ENCODE measurements around the gene ZNF410.
"Not testable (repeated sequence)": the region's sequence is repeated elsewhere in the genome, so short reads cannot be mapped to it uniquely, and the experiment has no call there.

Gene ZNF410

DNA sequence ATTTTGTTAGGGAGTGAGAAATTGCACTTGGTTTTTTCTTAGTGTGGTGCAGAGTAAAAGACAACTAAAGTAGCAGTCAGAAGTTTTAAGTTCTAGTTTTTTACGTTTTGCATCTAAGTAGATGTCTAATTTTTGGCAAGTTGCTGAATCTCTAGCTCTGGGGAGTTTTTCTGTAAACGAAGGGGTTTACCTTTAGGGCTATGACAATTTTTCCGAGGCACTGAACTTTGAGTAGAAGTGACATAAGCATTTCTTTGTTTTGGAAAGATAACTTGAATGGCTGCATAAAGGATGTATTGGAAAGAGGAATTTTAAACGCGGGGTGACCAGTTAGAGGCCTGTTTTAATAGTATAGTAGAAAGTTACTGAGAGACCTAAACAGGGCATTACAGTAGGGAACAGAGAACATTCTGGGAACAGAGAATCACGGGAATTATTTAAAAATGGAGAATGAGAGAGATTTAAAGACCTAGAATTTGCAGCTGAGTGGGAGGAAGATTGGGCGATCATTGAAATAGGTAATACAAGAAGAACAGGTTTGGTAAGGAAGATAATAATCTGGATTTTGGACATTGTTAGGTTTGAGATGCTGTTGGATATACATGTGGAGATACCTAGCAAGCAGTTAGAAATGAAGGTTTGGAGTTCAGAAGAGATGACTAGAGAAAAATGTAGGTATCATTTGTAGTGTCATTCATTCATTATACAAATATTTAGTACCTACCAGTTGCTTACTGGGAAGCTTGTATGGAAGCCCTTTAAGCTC lies 1.2 kb downstream of the ZNF410 start:
- no peak for DNase-seq

DNA sequence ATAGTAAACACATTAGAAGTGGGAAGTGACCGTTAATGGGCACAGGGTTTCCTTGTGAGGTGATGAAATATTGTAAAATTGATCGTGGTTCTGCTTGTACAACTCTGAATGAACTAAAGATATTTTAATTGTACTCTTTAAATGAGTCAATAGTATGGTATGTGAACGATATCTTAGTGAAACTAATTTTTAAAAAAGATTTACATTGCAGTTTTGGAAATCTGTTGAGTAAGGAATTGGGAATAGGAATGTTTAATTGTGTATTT lies 1.7 kb downstream of the ZNF410 start:
- DNase-seq, result no peak

DNA sequence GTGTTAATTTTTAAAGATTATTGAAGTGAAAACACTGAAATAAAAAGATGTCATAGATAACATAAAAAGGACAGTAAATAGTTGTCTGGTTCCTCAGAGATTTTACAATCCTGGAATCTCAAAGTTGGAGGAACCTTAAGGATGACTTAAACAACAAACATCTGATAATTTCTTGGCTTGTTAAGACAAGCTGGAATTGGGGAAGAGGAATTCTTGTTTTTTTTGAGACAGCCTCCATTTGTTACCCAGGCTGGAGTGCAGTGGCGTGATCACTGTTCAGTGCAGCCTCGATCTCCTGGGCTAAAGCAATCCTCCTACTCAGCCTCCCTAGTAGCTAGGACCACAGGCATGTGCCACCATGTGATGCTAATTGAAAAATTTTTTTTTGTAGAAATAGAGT lies 2.3 kb downstream of the ZNF410 start:
- DNase-seq, result no peak

DNA sequence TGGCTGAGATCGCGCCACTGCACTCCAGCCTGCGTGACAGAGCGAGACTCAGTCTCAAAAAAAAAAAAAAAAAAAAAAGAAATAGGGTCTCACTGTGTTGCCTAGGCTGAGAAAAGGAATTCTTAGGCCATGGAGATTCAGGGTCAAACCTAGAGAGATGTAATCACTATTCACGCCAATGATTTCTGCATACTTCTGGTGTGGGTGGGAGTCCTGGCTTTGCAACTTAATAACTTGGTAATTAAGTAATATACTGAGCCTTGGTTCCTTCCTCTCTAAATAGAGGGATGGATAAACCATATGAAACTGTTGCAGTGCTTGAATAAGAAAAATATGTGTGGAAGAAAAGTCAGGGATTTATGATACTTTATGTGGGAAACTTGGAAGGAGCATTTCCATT lies 2.7 kb downstream of the ZNF410 start:
- DNase-seq, result no peak

DNA sequence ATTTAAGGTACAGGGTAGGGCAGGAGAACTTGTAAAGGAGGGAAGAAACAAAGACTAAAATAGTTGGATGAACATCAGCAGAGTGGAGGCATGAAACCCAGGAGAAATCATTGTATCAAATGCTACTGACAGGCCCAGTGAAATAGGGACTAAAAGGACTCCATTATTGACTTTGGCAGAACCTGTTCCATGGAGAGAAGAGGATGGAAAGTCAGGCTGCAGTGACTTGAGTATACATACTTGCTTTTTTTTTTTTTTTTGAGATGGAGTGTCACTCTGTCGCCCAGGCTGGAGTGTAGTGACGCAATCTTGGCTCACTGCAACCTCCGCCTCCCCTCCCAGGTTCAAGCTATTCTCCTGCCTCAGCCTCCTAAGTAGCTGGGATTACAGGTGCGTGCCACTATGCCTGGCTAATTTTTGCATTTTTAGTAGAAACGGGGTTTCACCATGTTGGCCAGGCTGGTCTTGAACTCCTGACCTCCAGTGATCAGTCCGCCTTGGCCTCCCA lies 7.6 kb downstream of the ZNF410 start:
- not testable (repeated sequence) for DNase-seq

DNA sequence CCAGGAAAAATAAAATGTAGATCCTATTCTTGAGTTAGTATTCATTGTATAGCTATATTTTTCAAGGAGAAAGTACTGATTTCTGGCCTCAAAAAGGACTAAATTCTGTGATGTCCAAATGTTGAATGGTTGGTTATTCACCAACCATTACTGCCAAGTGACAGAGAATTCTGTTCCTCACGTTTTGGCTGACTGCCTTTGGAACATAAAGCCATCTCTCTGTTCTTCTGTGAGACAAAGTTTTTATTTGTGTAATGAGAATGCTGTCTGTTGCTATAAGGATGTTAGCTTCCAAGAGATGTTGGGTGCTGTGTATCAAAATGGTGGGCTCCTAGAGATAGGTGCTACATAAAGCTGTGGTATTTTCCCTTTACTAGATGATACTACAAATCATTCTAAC lies 9.3 kb downstream of the ZNF410 start:
- DNase-seq, result no peak

DNA sequence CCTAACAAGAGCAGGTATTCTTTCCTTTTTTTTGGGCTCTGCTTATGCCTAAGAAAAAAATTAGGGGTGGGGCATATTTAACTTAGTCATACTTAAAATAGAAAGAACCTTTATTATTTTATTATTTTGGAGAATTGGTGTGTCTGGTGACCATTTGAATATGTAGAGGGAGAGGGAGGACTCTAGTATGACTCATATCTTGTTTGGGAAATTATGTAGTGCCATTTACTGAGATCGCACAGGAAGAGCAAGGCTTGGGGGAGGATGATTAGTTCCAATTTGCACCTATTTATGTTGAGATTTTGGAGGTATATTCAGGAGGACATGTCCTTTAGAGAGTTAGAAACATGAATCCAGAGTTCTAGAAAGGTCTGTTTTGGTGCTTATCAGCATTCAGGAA lies 9.9 kb downstream of the ZNF410 start:
- no peak for DNase-seq

DNA sequence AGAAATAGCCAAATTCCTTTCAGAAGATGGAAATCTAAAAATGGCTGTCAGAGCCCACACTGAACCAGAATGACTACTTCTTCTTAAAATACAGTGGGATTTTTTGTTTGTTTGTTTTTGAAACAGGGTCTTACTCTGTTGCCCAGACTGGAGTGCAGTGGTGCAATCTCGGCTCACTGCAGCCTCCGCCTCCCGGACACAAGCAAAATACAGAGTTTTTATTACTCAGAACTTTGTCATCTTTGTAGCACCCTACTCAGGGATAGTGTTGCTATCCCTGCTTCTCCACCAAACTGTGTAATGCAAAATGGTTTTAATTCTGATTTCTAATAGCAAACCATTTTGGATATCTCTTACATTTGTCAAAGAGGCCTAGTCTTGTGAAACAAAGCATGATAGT lies 16.4 kb downstream of the ZNF410 start:
- DNase-seq, result no peak

DNA sequence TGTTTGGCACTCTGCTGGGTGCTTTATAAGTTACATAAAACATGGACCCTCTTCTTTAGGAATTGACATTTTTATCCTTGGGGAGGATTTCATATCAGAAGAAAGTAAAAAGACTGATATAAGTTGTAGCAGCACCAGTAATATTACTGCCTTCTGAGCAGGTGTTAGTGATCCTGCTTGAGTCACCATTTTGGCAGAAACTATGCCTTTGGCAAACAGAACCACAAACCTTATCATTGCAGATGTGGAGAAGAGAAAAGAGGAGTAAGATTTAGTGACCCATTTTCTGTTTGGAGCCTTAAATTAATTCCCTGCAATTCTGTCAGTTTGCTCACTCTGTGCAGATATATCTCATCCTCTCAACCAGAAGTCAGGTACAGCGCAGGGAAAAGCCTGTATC lies 23.0 kb downstream of the ZNF410 start:
- no peak for DNase-seq

DNA sequence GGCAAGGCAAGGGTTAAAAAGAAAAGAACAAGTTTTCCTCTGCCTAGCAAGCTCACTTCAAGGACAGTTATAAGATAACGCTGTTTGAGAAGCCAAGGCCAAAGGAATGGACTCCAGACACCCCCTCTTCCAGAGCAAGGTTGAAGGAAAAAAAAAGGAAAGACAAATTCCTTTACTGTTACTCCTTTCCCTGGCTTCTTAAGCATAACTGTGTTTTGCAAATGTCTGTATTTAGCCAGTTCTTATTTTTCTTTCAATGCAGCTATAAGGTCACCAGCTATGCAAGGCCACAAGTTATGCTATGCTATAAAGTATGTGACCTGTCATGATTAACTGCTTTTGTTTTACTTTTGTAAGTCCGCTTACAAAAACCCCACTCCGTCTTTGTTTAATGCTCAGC lies 26.6 kb downstream of the ZNF410 start:
- no peak for DNase-seq

DNA sequence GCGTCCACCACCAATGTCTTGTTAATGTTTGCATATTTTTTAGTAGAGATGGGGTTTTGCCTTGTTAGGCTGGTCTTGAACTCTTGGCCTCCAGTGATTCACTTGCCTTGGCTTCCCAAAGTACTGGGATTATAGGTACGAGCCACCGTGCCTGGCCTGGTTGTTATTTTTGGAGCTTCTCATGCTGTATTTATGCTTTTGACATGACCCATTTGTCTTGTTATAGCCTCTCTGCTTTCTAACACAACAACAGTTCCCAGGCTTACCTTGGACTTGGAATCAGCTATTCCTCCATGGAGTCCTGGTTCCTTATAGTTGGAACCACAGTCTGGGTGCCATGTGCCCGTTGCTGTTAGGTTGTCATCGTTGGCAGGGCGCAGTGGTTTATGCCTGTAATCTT lies 29.7 kb downstream of the ZNF410 start:
- DNase-seq, result no peak

DNA sequence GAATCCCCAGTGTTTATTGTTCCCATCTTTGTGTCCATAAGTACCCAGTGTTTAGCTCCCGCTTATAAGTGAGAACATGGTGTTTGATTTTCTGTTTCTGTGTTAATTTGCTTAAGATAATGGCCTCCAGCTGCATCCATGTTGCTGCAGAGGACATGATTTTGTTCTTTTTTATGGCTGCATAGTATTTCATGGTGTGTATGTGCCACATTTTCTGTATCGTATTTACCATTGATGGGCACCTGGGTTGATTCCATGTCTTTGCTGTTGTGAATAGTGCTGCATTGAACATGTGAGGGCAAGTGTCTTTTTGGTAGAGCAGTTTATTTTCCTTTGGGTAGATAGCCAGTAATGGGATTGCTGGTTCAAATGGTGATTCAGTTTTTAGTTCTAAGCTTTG lies 32.8 kb downstream of the ZNF410 start:
- DNase-seq, result not testable (repeated sequence)

DNA sequence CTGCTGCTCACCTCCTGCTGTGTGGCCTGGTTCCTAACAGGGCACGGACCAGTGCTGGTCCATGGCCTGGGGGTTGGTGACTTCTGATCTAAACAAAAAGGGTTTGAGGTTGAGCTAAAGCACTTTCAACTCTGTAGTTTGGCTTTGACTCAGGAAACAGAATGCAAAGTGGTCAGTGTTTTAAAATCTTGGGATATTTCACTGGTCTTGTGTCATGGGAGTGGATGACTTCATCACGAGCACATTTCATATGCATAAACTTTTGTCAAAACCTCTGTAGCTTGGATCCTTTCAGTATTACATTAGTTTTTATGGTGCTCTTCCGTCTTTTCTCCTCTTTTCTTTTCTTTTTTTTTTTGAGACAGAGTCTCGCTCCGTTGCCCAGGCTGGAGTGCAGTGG lies 37.7 kb downstream of the ZNF410 start:
- no peak for DNase-seq

DNA sequence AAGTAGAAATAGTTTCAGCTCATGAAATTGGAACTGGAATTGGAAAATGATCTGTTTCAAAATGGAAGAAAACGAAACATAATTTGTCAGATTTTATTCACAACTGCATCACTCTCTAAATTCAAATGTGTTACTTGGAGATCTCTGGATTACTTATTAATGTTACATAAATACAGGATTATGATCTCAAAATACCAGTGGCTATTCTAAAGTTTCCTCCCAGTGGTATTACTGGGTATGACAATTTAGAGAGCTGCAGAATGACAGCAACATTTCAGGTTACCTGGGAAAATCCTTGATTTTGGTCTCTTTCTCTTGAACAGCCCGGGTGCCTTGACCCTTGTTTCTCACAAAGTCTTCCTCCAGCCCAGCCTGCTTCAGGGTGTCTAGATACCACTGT lies 49.0 kb downstream of the ZNF410 start:
- no peak for DNase-seq

DNA sequence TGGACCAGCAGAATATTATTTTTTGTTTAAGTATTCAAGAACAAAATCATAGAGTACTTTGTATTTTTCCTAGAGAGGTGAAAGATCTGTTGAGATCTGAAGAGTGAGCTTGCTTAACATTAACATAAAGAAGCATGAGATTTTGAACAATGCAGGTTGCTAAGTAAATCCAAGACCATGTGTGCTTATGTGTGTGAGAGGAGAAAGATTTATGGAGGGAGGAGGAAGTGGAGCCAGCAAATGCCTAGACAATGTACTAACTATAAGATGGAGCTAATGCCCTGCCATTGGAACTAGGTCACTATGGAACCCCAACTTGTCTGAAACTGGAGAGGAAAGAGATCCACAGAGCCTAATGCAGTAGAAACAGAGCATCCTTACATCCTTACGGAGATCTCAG lies 49.9 kb downstream of the ZNF410 start:
- no peak for DNase-seq

DNA sequence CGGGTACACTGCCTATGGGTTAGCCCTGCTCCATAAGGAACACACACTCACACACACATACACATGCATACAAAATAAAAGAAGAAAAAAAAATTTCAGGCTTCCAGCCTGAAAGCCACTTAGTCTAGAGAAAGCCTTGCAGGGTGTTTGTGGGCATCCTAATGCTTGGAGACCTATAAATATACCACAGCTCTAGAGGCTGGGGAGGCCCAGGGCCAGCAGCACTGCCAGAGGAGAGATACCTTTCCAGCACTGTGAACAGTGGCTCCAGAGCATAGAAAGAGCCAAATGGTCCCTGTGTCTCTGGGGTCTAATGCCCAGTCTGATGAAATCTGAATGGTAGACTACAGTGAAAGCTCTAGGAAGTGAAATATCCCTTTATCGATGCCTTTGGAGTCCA lies 50.4 kb downstream of the ZNF410 start:
- DNase-seq, result no peak

DNA sequence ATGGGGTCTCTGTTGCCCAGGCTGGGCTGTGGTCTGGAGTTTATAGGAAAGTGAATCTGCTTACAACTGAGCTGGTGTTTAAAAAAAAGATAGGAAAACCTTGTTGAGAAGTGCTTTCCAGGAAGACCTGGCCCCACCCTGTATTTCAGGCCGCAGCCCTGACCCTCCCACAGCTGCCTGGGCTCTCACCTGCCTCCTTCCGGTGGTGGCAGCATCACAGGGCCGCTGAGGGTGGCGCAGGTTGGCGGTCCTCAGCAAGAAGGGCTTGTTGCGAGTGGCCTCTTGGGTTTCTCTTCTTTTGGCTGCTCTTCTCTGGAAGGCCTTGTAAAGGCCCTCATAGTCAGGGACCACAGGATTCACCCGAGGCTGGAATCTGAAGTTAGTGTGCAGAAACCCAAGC lies 55.5 kb downstream of the ZNF410 start:
- DNase-seq, result no peak

DNA sequence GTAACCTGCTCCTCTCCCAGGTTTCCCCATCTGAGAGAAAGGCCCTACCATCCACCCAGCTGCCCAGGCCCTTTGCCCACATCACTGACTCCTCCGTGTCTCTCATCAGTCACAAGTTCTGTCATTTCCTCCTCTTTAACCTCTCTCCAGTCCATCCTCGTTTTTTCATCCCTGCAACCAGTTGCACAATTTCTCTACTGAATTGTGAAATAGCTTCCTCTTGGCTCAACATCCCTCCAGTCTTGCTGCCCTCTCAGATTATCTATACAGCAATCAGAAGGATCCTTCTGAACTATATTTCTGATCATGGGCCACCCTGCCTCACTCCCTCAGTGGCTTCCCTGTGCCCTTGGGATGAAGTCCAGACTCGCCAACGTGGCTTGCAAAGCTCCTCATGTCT lies 56.4 kb downstream of the ZNF410 start:
- DNase-seq, result no peak

DNA sequence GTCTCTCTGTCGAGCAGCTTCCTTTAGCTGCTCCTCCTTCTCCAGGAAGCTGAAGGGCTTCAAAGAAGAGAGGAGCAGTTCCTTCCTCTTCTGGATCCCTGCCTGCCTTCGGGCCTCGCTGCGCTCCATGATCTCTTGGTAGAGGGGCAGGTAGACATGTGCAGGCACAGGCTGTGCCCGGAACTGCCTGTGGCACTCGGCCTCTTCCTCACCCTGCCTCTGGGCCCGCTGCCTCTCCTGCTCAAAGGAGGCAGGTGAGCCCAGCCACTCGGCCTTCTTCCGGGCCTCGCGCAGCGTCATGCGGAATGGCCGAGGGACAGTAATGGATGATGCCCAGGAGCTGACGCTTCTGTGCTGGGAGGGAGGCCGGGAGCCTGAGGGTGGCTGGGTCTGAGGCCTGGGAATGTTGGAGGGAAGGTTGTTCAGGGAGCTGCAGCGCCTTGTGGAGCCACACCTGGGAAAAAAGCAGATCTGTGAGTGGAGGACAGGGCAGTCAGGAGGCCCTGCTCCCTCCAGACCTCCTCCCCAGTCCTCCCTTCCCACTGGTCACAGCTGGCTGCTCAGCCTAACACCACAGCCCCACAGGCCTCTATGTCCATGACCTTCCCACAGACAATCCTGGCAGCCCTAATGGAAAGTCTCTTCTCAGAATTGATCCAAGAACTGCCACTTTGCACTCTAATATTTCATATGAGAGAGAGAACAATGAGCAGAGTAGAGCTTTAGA lies 57.9 kb downstream of the ZNF410 start:
- no peak for DNase-seq

DNA sequence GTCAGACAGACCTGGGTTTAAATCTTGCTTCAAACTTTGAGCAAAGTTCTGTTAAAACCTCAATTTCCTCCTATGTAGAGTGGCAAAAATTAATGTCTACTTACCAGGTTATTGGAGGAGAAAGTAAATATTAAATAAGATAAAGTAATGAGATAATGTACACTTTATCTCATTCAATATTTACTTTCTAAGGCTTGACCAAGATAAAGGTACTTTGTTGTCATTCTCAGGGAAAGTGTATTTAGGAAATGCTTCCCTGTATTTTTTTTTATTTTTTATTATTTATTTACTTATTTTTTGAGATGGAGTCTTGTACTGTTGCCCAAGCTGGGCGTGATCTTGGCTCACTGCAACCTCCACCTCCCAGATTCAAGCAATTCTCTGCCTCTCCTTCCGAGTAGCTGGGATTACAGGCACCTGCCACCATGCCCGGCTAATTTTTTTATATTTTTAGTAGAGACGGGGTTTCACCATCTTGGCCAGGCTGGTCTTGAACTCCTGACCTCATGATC lies 58.6 kb downstream of the ZNF410 start:
- no peak for DNase-seq

DNA sequence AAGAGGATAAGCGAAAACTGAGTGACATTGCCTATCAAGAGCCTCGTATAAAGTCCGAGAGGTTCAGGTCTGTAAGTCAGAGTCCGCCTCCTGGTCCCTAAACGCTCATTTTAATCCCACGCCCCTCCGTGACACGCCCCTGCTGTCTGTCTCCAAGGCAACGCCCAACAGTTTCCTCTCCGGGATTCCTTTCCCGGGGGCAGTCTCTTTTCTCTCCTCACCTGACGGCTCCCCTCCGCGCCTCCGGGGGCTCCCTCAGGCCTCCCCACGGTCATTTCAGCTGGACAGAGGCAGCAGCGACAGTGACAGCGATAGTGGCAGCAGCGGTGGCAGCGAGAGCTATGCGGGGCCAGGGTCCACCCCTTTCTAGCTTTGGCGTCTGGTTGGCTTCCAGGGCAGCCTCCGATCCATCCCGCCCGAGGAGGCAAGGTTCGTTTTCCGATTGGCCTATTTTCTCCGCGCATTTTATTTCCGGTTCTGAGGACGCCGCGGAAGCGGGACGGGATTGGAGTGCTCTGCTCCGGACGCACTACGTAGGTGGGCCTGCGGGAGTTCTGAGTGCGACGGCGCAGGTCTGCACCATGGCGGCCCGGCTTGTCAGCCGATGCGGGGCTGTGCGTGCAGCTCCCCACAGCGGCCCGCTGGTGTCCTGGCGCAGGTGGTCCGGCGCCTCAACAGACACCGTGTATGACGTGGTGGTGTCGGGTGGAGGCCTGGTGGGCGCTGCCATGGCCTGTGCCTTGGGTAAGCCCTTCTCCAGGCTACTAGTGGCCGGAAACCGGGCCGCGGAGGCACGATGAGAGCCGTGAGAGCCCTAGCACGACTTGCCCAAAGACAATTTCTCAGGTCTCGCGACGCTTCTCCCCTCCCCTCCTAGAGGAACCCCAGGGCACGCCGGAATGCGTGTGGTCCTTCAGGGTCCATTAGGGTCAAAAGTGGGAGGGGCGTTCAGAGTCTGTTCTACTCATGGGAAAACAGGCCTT lies 63.4 kb downstream of the ZNF410 start, which contains the start of the genes COQ6 and FAM161B:
Gene COQ6 (plus strand): TSS at position 551 of the 983 bp plus-strand sequence. CDS start 31 bp downstream, at position 582.
Gene FAM161B (minus strand): TSS at position 343 of the 983 bp plus-strand sequence. CDS start 68 bp downstream, at position 275.
- DNase-seq, result peak; percentile 94

DNA sequence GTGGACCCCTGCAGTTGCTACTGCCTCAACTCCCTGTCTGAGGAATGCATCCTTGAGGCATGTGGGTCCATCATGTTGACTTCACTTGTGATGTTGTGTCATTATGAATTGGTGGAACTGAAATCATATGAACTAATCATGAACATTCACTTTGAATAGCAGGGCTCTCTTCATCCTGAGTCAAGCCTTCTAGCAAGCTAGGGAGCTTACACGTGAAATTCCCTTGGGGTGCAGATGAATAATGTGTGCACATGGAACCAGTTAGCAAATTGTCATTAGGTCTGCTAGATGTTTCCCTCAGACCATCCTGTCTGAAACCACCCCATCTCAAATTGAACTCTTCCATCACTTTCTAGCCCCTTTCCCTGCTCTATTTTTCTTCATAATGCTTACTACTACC lies 67.1 kb downstream of the ZNF410 start:
- DNase-seq, result no peak

DNA sequence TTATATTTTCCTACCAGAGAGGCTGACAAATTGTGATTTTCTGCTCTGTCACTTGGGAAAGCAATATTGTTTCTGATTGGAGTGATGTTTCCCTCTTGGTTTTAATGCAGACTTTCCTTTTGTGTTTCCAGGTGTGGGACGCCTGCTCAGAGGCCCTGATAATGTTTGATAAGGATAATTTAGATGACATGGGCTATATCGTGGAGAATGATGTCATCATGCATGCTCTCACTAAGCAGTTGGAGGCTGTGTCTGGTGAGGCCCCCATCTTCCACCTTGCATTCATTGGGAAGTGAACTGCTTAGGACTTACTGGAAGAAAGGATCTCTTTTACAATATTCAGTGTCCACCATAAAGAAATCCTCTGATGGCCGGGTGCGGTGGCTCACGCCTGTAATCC lies 69.0 kb downstream of the ZNF410 start:
- no peak for DNase-seq

All from activated naive CD4-positive, alpha-beta T cell treated with Interleukin-2 at 50 U/mL for 16 hours (primary cell).